Mesenchymal stem cell (in vitro differentiated cells and primary cell): ENCODE results near the gene RAB26.
A peak's percentile ranks its signal among the peaks of the same experiment; 100 is the strongest.

ENCODE experiments used
- DNase-seq: peaks from one replicate; pipeline ENCODE4 v3.0.0-alpha.2; 2013
- H2AFZ ChIP-seq: one replicate; pipeline ENCODE4 v1.6.1; 2013; ENCODE audit warnings: low read depth, mild to moderate bottlenecking, control low read depth, inconsistent platforms, low read length, moderate library complexity
- H2AK5ac ChIP-seq: 2 replicates; pipeline ENCODE4 v1.6.1; 2013; ENCODE audit warnings: low read length, moderate library complexity, mild to moderate bottlenecking, inconsistent platforms; ENCODE audit not compliant: severe bottlenecking
- H2BK120ac ChIP-seq: one replicate; pipeline ENCODE4 v1.6.1; 2013; ENCODE audit warnings: low read depth, mild to moderate bottlenecking, inconsistent platforms, low read length, moderate library complexity
- H2BK12ac ChIP-seq, 2 experiments: one replicate each; pipeline ENCODE4 v1.6.1; 2013; ENCODE audit warnings: inconsistent platforms in 2 of 2, low read length in 2 of 2, mild to moderate bottlenecking in 2 of 2, moderate library complexity in 2 of 2, control low read depth in 1 of 2
- H2BK15ac ChIP-seq: one replicate; pipeline ENCODE4 v1.6.1; 2013; ENCODE audit warnings: mild to moderate bottlenecking, low read depth, inconsistent platforms; ENCODE audit not compliant: poor library complexity, severe bottlenecking
- H2BK5ac ChIP-seq: 2 replicates; pipeline ENCODE4 v1.6.1; 2013; ENCODE audit warnings: low read depth, mild to moderate bottlenecking, low read length, control low read depth, inconsistent platforms; ENCODE audit not compliant: poor library complexity, severe bottlenecking
- H3K14ac ChIP-seq, 2 experiments: one replicate each; pipeline ENCODE4 v1.6.1; 2013; ENCODE audit warnings: inconsistent platforms in 2 of 2, low read length in 2 of 2, control low read depth in 1 of 2, mild to moderate bottlenecking in 1 of 2, moderate library complexity in 1 of 2
- H3K18ac ChIP-seq, 2 experiments: one replicate each; pipeline ENCODE4 v1.6.1; 2013; ENCODE audit warnings: inconsistent platforms in 2 of 2, low read length in 2 of 2, control low read depth in 1 of 2, low read depth in 1 of 2, mild to moderate bottlenecking in 1 of 2
- H3K23ac ChIP-seq, 2 experiments: one replicate each; pipeline ENCODE4 v1.6.1; 2013; ENCODE audit warnings: inconsistent platforms in 2 of 2, low read length in 2 of 2, mild to moderate bottlenecking in 2 of 2, moderate library complexity in 2 of 2, control low read depth in 1 of 2
- H3K27ac ChIP-seq: 2 replicates; pipeline ENCODE4 v1.5.1; 2013; ENCODE audit warnings: mild to moderate bottlenecking, moderate library complexity, low read length, control low read depth, inconsistent platforms; ENCODE audit not compliant: poor library complexity, severe bottlenecking
- H3K27me3 ChIP-seq, 2 experiments: 2 replicates each; pipeline versions ENCODE4 v1.6.1 to v1.7.0; 2013; ENCODE audit warnings: low read length in 2 of 2, mild to moderate bottlenecking in 2 of 2, moderate library complexity in 2 of 2, control low read depth in 1 of 2, inconsistent platforms in 1 of 2; ENCODE audit not compliant: control insufficient read depth in 1 of 2, insufficient read depth in 1 of 2
- H3K36me3 ChIP-seq, 2 experiments: 2 replicates each; pipeline versions ENCODE4 v1.6.1 to v1.7.0; 2013; ENCODE audit warnings: low read length in 2 of 2, control low read depth in 1 of 2, inconsistent platforms in 1 of 2, low read depth in 1 of 2, mild to moderate bottlenecking in 1 of 2; ENCODE audit not compliant: insufficient read depth in 2 of 2, control insufficient read depth in 1 of 2
- H3K4ac ChIP-seq, 2 experiments: one replicate each; pipeline ENCODE4 v1.6.1; 2013; ENCODE audit warnings: inconsistent platforms in 2 of 2, low read length in 2 of 2, mild to moderate bottlenecking in 2 of 2, moderate library complexity in 2 of 2, control low read depth in 1 of 2, low read depth in 1 of 2
- H3K4me1 ChIP-seq: 2 replicates; pipeline ENCODE4 v1.6.1; 2013; ENCODE audit warnings: low read depth, low read length, control low read depth; ENCODE audit not compliant: control insufficient read depth, insufficient read depth
- H3K4me2 ChIP-seq: 2 replicates; pipeline ENCODE4 v1.6.1; 2013; ENCODE audit warnings: low read length, mild to moderate bottlenecking, inconsistent platforms; ENCODE audit not compliant: poor library complexity, severe bottlenecking
- H3K4me3 ChIP-seq, 2 experiments: 2 replicates each; pipeline versions ENCODE4 v1.5.1 to v1.7.0; 2013; ENCODE audit warnings: low read length in 2 of 2, mild to moderate bottlenecking in 2 of 2, control low read depth in 1 of 2, low read depth in 1 of 2; ENCODE audit not compliant: insufficient read depth in 1 of 2
- H3K79me1 ChIP-seq: replicated peaks from 2 replicates; pipeline ENCODE4 v1.6.1; 2013; ENCODE audit warnings: mild to moderate bottlenecking, control low read depth, low read length, inconsistent platforms; ENCODE audit not compliant: poor library complexity, severe bottlenecking
- H3K9ac ChIP-seq: 2 replicates; pipeline ENCODE4 v1.7.0; 2013; ENCODE audit warnings: mild to moderate bottlenecking, low read length, moderate library complexity
- H3K9me3 ChIP-seq: 2 replicates; pipeline ENCODE4 v1.7.0; 2013; ENCODE audit warnings: mild to moderate bottlenecking, low read length; ENCODE audit not compliant: control insufficient read depth
- H4K8ac ChIP-seq: one replicate; pipeline ENCODE4 v1.6.1; 2013; ENCODE audit warnings: inconsistent platforms, mild to moderate bottlenecking, low read length, moderate library complexity
- H4K91ac ChIP-seq: one replicate; pipeline ENCODE4 v1.6.1; 2013; ENCODE audit warnings: mild to moderate bottlenecking, low read length, inconsistent platforms
- whole genome bisulfite sequencing: methylation state at CpG from one replicate; pipeline ENCODE4 v1.1.7; 2013; ENCODE audit warnings: mixed read lengths; 5-methylcytosine and 5-hydroxymethylcytosine counted together

RAB26 gene

GRCh38 chr16:2181952-2182351 lies 33.5 kb downstream of the RAB26 start:
- Histone ChIP-seq H2BK15ac (no peak overlapping the region), H3K4me1 (peaks cover 9% of the 10 kb centered on the region), H3K14ac (no peak overlapping the region), H3K4me3 (no peak overlapping the region), H3K18ac (no peak overlapping the region), H3K23ac (no peak overlapping the region), H4K8ac (no peak overlapping the region), H2AFZ (peak overlapping the region; percentile 29), H3K36me3 (peaks cover 9 to 51% of the 10 kb centered on the region in 2 experiments), H3K4ac (no peak overlapping the region), H3K79me1 (peaks cover 4% of the 10 kb centered on the region), H3K27me3 (peaks cover 0 to 11% of the 10 kb centered on the region in 2 experiments), H3K9me3 (no peaks in the 10 kb centered on the region), H2BK5ac (no peak overlapping the region), H2BK120ac (no peak overlapping the region), H3K4me2 (no peak overlapping the region), H4K91ac (no peak overlapping the region), H2BK12ac (no peak overlapping the region), H3K9ac (no peak overlapping the region), H2AK5ac (no peak overlapping the region), H3K27ac (no peak overlapping the region)
- no peak for DNase-seq
- WGBS: 96% methylated on average over 20 of the region's 20 CpGs

- no peak overlapping the region for H3K4me3 ChIP-seq
- H3K27me3 ChIP-seq: peaks cover 0 to 13% of the 10 kb centered on the region in 2 experiments
- H3K36me3 ChIP-seq: peaks cover 0 to 34% of the 10 kb centered on the region in 2 experiments
- no peak overlapping the region for H3K9ac ChIP-seq
- WGBS: 96% methylated on average over 30 of the region's 30 CpGs
- no peak overlapping the region for H3K27ac ChIP-seq
- no peak overlapping the region for H2BK5ac ChIP-seq
- H3K4me2 ChIP-seq: no peak overlapping the region
- no peak overlapping the region for H3K18ac ChIP-seq
- no peaks in the 10 kb centered on the region for H3K9me3 ChIP-seq
- no peak overlapping the region for H2BK15ac ChIP-seq
- H4K91ac ChIP-seq: no peak overlapping the region
- H2BK120ac ChIP-seq: no peak overlapping the region
- H3K23ac ChIP-seq: no peak overlapping the region
- H2AFZ ChIP-seq: no peak overlapping the region
- no peak overlapping the region for H3K4ac ChIP-seq
- H3K14ac ChIP-seq: no peak overlapping the region
- H2AK5ac ChIP-seq: no peak overlapping the region
- H4K8ac ChIP-seq: no peak overlapping the region
- DNase-seq: no peak
- H2BK12ac ChIP-seq: no peak overlapping the region
- peaks cover 9% of the 10 kb centered on the region for H3K4me1 ChIP-seq
- H3K79me1 ChIP-seq: peaks cover 2% of the 10 kb centered on the region
Observed at GRCh38 chr16:2183671-2184070, 35.2 kb downstream of the RAB26 start.

- H2BK12ac ChIP-seq: no peak overlapping the region
Observed at GRCh38 chr16:2184346-2184745, 35.9 kb downstream of the RAB26 start.

GRCh38 chr16:2184962-2185361 lies 36.5 kb downstream of the RAB26 start:
- H2AFZ ChIP-seq: no peak overlapping the region
- H3K4ac ChIP-seq: no peak overlapping the region
- H3K14ac ChIP-seq: no peak overlapping the region
- no peaks in the 10 kb centered on the region for H3K79me1 ChIP-seq
- no peak overlapping the region for H3K4me3 ChIP-seq
- peaks cover 0 to 22% of the 10 kb centered on the region in 2 experiments for H3K36me3 ChIP-seq
- no peak overlapping the region for H2BK5ac ChIP-seq
- peaks cover 12% of the 10 kb centered on the region for H3K4me1 ChIP-seq
- no peak for DNase-seq
- H2BK12ac ChIP-seq: no peak overlapping the region
- H2AK5ac ChIP-seq: no peak overlapping the region
- H3K23ac ChIP-seq: no peak overlapping the region
- peaks cover 0 to 13% of the 10 kb centered on the region in 2 experiments for H3K27me3 ChIP-seq
- H3K18ac ChIP-seq: no peak overlapping the region
- H3K4me2 ChIP-seq: no peak overlapping the region
- H3K27ac ChIP-seq: no peak overlapping the region
- H2BK15ac ChIP-seq: no peak overlapping the region
- no peak overlapping the region for H3K9ac ChIP-seq
- no peaks in the 10 kb centered on the region for H3K9me3 ChIP-seq
- H4K91ac ChIP-seq: no peak overlapping the region
- H4K8ac ChIP-seq: no peak overlapping the region
- H2BK120ac ChIP-seq: no peak overlapping the region
- 91% methylated on average over 20 of the region's 20 CpGs for WGBS

More at GRCh38 chr16:2184346-2184745, 35.9 kb downstream of the RAB26 start:
- Histone ChIP-seq H3K9ac (no peak overlapping the region), H3K14ac (peak overlapping the region in 1 of 2 experiments; percentile 31), H3K4me3 (no peak overlapping the region), H2AFZ (no peak overlapping the region), H3K27me3 (peaks cover 0 to 13% of the 10 kb centered on the region in 2 experiments), H3K4ac (no peak overlapping the region), H2BK15ac (no peak overlapping the region), H4K91ac (no peak overlapping the region), H3K36me3 (peaks cover 0 to 28% of the 10 kb centered on the region in 2 experiments), H2BK120ac (no peak overlapping the region), H4K8ac (no peak overlapping the region), H3K23ac (no peak overlapping the region), H3K18ac (no peak overlapping the region), H3K9me3 (no peaks in the 10 kb centered on the region), H3K4me2 (no peak overlapping the region), H3K4me1 (peaks cover 9% of the 10 kb centered on the region), H2AK5ac (no peak overlapping the region), H3K27ac (no peak overlapping the region), H3K79me1 (peaks cover 1% of the 10 kb centered on the region), H2BK5ac (no peak overlapping the region)
- DNase-seq: no peak
- 95% methylated on average over 19 of the region's 19 CpGs for WGBS
